Aortic smooth muscle cell (primary cell): ENCODE measurements around the gene ZSWIM3. TPM values are rescaled to one million over a fixed set of nuclear protein-coding genes. Genes with fewer than 3 reads are reported as not detected.

Experiments used
- total RNA-seq: library from RNA; depleted of rRNA; stranded (reverse); fragments of >200 nt; gene quantifications from 2 replicates; pipeline ENCODE4 v1.2.3, GENCODE V29; 2014

The ZSWIM3 gene
- 5.2 and 5.5 TPM in 2 replicates for total RNA-seq

DNA sequence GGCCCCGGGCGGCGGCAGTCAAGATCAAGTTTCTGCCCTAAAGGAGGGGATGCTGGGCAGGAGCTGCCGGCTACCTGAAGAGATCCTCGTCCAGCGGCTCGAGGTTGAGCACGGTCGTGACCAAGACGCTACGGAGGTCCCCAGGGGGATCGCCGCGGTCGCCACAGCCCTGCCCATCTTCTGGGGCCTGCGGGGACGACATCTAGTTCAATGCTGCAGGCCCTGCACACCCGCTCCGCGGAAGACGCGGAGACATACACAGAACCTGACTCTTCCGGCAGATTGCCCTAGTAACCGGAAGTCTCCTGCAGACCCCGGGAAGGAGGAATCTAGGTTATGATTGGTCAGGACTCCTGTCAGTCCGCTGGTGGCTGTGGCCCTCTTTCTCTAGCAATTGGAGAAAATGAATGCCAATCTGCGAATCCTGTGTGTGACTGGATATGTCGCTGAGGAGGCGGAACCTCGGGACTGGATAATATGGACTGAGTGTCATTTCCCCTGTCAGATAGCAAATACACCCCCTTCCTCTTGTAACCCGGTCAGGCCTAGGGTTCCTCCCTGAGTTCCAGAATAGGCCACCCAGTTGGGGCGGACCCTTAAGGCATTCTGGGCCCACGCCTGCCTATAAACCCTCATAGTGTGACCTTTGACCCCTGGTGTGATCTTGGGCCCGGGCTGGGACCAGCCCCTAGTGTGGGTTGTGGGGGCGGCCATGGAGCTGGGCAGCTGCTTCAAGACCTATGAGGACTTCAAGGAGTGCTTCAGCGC, at the start of gene ZSWIM3, which contains the start of gene ACOT8:
TSS of gene ZSWIM3 (plus strand) at position 501 of the 768 bp plus-strand sequence. CDS start at position 713, 212 bp downstream.
TSS of gene ACOT8 (minus strand) at position 279 of the 768 bp plus-strand sequence. CDS start at position 202, 77 bp downstream.

GRCh38 chr20:45812157-45813005, 45.0 kb upstream of the ZSWIM3 start, which contains the start of gene UBE2C:
Gene UBE2C (plus strand): TSS chr20:45812644. CDS start chr20:45812696, 52 bp downstream.

GRCh38 chr20:45827030-45827652, 30.3 kb upstream of the ZSWIM3 start, which contains the start of gene TNNC2:
Gene TNNC2 (minus strand): TSS chr20:45827312. CDS start chr20:45827248, 64 bp downstream.

GRCh38 chr20:45833030-45833882, 24.2 kb upstream of the ZSWIM3 start, which contains the start of gene SNX21:
Gene SNX21 (plus strand): TSS chr20:45833799. CDS start chr20:45833920, 121 bp downstream.

DNA sequence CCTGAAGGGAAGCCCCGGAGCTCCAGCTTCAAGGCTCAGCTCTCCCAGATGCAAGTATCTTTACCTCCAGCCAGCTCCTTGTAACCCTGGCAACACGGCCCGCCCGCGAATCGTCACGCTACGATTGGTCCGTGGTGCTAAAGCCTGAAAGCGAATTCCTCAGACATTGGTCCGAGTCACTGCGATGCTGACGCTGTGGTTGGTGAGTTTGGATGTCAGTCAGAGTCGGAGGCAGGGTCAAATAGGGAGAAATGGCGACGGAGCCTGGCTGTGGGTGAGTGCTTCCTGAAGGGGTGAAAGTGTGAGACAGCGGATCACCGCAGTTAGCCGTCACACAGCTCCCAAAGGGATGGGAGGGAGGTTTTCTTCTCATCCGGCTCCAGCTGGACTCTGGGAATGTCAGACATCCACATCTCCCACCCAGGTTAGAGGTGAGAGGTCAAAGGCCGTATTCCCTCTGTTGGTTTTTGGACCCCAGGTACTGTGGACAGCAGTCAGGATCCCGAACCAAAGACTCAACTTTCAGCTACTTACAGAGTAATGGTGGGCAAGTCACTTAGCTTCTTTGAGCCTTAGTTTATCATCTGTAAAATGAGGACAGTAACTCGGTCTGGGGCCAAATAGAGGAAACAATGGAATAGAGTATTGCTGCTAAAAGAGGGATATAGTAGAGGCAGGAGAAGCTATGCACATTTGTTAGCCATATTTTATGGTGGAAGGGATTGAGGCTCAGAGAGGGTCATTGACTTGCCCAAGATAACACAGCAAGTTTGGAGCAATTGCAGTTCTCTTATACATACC, 23.8 kb downstream of the ZSWIM3 start, which contains the start of gene ZSWIM1:
TSS of gene ZSWIM1 (plus strand) at position 240 of the 801 bp plus-strand sequence. CDS start 1,366 bp downstream, outside the sequence.

DNA sequence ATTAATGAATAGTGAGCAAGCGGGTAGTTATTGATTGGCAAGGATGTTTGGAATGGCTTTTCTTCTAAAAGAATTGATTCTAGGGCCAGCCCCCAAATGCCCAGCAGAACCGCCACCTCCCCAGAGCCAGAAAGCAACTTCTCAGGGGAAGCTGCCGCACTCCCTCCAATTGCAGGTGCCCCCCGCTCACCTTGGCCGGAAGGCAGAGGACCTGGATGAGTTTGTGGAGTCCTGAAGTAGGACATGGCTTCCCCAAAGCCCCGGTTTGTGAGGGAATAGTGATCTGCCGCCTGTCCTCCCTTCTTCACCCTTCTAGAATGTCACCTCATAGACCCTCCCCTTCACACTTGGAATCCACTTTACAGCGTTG, 29.9 kb downstream of the ZSWIM3 start, which contains the start of gene SPATA25:
TSS of gene SPATA25 (minus strand) at position 277 of the 370 bp plus-strand sequence. CDS start at position 245, 32 bp downstream.

DNA sequence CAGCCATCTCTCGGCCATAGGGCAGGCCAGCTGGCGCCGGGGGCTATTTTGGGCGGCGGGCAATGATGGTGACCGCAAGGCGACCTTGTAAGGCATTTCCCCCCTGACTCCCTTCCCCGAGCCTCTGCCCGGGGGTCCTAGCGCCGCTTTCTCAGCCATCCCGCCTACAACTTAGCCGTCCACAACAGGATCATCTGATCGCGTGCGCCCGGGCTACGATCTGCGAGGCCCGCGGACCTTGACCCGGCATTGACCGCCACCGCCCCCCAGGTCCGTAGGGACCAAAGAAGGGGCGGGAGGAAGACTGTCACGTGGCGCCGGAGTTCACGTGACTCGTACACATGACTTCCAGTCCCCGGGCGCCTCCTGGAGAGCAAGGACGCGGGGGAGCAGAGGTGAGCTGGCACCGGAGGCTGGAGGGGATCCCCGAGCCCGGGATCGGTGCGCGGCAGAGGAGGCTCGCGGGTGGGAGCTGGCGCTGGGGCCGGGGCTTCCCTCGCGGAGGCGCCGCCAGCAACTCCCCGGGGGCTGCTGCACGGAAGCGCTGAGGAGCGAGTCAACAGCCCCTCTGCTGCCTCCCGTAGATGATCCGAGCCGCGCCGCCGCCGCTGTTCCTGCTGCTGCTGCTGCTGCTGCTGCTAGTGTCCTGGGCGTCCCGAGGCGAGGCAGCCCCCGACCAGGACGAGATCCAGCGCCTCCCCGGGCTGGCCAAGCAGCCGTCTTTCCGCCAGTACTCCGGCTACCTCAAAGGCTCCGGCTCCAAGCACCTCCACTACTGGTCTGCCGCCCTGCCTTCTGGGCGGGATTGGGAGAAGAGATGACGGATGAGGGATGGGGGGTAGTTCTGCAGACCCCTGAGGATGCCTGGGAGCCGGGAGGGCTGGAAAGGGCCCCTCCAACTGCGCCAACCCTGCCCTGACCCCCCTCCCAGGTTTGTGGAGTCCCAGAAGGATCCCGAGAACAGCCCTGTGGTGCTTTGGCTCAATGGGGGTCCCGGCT, 33.9 kb downstream of the ZSWIM3 start, which contains the start of the genes CTSA and NEURL2:
TSS of gene CTSA (plus strand) at position 351 of the 999 bp plus-strand sequence. CDS start at position 585, 234 bp downstream.
TSS of gene NEURL2 (minus strand) at position 224 of the 999 bp plus-strand sequence. CDS start at position 7, 217 bp downstream.

GRCh38 chr20:45911486-45912343, 54.3 kb downstream of the ZSWIM3 start, which contains the start of gene PLTP:
Gene PLTP (minus strand): TSS chr20:45912155. CDS start chr20:45911452, 703 bp downstream.

Other genes starting within 250 kb of the ZSWIM3 start
- gene WFDC10A, start 227.9 kb upstream of the ZSWIM3 start, total RNA-seq = not detected in 2 replicates
- gene WFDC9, start 226.3 kb upstream of the ZSWIM3 start, total RNA-seq = not detected in 2 replicates
- not detected in 2 replicates for gene WFDC11, start 187.4 kb upstream of the ZSWIM3 start, total RNA-seq
- not detected in 2 replicates for gene WFDC13, start 155.6 kb upstream of the ZSWIM3 start, total RNA-seq
- gene WFDC10B, start 152.6 kb upstream of the ZSWIM3 start, total RNA-seq = not detected in 2 replicates
- gene SPINT4, start 135.3 kb upstream of the ZSWIM3 start, total RNA-seq = not detected in 2 replicates
- 0.26 TPM in 1 of 2 replicates, not detected in the other for gene WFDC3, start 65.7 kb upstream of the ZSWIM3 start, total RNA-seq
- gene DNTTIP1, start 65.7 kb upstream of the ZSWIM3 start, total RNA-seq = 12.0 and 14.6 TPM in 2 replicates
- gene UBE2C, start 45.0 kb upstream of the ZSWIM3 start, total RNA-seq = 11.4 and 22.2 TPM in 2 replicates
- gene TNNC2, start 30.3 kb upstream of the ZSWIM3 start, total RNA-seq = 1.4 and 1.5 TPM in 2 replicates
- 55.2 and 65.2 TPM in 2 replicates for gene SNX21, start 23.8 kb upstream of the ZSWIM3 start, total RNA-seq
- gene ACOT8, start 222 bp upstream of the ZSWIM3 start, total RNA-seq = 29.2 and 32.9 TPM in 2 replicates
- 3.0 TPM in 2 replicates for gene ZSWIM1, start 23.6 kb downstream of the ZSWIM3 start, total RNA-seq
- 1.4 and 1.5 TPM in 2 replicates for gene SPATA25, start 30.0 kb downstream of the ZSWIM3 start, total RNA-seq
- 5.2 and 5.3 TPM in 2 replicates for gene NEURL2, start 33.6 kb downstream of the ZSWIM3 start, total RNA-seq
- gene CTSA, start 33.7 kb downstream of the ZSWIM3 start, total RNA-seq = 103 and 140 TPM in 2 replicates
- 32.0 and 41.9 TPM in 2 replicates for gene PLTP, start 54.5 kb downstream of the ZSWIM3 start, total RNA-seq
- 7.0 and 7.5 TPM in 2 replicates for gene PCIF1, start 77.1 kb downstream of the ZSWIM3 start, total RNA-seq
- 10.7 and 13.3 TPM in 2 replicates for gene ZNF335, start 114.6 kb downstream of the ZSWIM3 start, total RNA-seq
- not detected in 2 replicates for gene MMP9, start 151.3 kb downstream of the ZSWIM3 start, total RNA-seq
- 0.06 TPM in 1 of 2 replicates, not detected in the other for gene SLC12A5, start 171.6 kb downstream of the ZSWIM3 start, total RNA-seq
- 7.8 and 9.3 TPM in 2 replicates for gene NCOA5, start 232.3 kb downstream of the ZSWIM3 start, total RNA-seq